HG03520 (cell line): ENCODE data around the gene SSU72.

ENCODE experiments used
- ATAC-seq: cut with Tn5 transposase; IDR thresholded peaks from one replicate; pipeline ENCODE4 v1.9.1; 2021; ENCODE audit warnings: mild to moderate bottlenecking, moderate library complexity; ENCODE audit not compliant: unreplicated experiment

The SSU72 gene

GRCh38 chr1:1612104-1612400 is 37.4 kb upstream of the SSU72 start:
- no peak for ATAC-seq

- ATAC-seq, result no peak
Observed at GRCh38 chr1:1610796-1611195, 36.1 kb upstream of the SSU72 start.

- ATAC-seq, result no peak
Observed at GRCh38 chr1:1609822-1610485, 35.3 kb upstream of the SSU72 start.

- no peak for ATAC-seq
Observed at GRCh38 chr1:1606232-1606631, 31.6 kb upstream of the SSU72 start.

GRCh38 chr1:1605724-1606123 is 31.1 kb upstream of the SSU72 start:
- no peak for ATAC-seq

- no peak for ATAC-seq
Observed at GRCh38 chr1:1605034-1605591, 30.4 kb upstream of the SSU72 start.

GRCh38 chr1:1604374-1605033 is 29.8 kb upstream of the SSU72 start:
- no peak for ATAC-seq

- ATAC-seq, result no peak
Observed at GRCh38 chr1:1603671-1604373, 29.2 kb upstream of the SSU72 start.

GRCh38 chr1:1602968-1603506 is 28.4 kb upstream of the SSU72 start:
- no peak for ATAC-seq

- no peak for ATAC-seq
Observed at GRCh38 chr1:1602304-1602967, 27.8 kb upstream of the SSU72 start.

GRCh38 chr1:1601564-1602303 is 27.1 kb upstream of the SSU72 start:
- no peak for ATAC-seq

GRCh38 chr1:1600861-1601563 is 26.3 kb upstream of the SSU72 start:
- no peak for ATAC-seq

GRCh38 chr1:1599935-1600860 is 25.5 kb upstream of the SSU72 start, which contains the start of gene FNDC10:
Gene FNDC10, minus strand, starts transcription at chr1:1600135. Its CDS starts 120 bp downstream, at chr1:1600015.
- ATAC-seq, result no peak

- no peak for ATAC-seq
Observed at GRCh38 chr1:1599030-1599934, 24.6 kb upstream of the SSU72 start.

- no peak for ATAC-seq
Observed at GRCh38 chr1:1598720-1599029, 24.0 kb upstream of the SSU72 start.

GRCh38 chr1:1598051-1598719 is 23.5 kb upstream of the SSU72 start:
- ATAC-seq, result no peak

- ATAC-seq, result no peak
Observed at GRCh38 chr1:1597275-1597930, 22.7 kb upstream of the SSU72 start.
